Measurements from ENCODE around the gene MAPK9.

MAPK9 gene

DNA sequence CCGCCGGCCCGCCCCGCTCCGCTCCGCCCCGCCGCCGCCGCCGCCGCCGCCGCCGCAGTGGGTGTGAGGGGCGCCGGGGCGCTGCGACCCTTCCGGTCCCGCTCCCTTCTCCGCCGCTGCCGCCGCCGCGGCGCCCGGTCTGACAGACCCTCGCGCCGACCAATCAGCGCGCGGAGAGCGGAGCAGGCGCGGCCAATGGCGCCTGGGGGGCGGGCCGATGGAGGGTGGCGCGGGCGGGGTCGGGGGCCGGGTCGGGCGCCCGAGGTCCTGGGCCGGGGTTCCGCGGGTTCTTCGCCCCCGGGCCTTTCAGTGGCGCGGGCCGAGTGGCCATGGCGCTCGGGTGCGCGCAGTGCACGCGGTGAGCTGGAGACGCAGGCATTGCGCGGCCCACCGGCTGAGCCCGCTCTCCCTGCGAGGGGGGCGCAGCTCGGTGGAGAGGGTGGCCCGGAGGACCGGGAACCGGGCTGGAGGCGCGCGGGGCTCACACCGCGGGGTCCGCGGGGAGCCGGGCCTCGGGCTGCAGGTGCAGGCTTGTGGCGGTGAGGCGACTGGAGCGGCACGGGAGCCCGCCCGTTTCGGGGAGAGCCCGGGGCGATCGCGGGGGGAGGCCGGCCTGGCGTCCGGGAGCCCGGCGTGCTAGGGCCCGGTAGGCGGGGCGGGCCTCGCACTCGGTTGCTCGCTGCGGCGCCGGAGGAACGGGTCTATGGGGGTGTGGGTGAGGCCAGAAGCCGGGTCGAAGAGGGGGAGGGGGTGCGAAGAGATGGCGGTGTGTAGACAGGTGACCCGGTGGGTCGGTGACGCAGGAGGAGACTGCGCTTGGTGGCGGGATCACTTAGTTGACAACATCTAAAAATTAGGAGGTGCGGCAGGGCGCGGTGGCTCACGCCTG is at the start of gene MAPK9:
Gene MAPK9, minus strand, starts transcription at position 141 of the 889 bp plus-strand sequence. CDS start 11,522 bp downstream, outside the sequence.
- DNase-seq, result peak; percentile 59

DNA sequence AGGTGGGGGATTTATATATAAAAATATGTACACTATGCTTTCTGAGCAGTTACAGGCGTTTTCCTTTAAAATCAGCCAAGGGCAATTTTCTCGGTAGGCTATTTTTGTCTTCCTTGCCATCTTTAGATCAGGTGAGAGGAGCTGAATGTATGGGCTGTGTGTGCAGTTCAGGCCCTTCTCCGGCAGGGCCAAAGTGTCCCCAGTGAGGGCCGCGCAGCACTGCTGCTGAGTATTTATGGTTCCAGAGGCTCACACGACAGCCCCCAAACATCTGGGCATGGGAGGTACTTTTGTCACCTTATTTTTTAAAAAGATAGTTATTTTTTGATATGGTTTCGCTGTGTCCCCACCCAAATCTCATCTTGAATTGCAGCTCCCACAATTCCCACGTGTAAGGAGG is 49.7 kb upstream of the MAPK9 start:
- DNase-seq, result no peak

GRCh38 chr5:180340856-180341255 is 49.0 kb upstream of the MAPK9 start:
- DNase-seq, result no peak

DNA sequence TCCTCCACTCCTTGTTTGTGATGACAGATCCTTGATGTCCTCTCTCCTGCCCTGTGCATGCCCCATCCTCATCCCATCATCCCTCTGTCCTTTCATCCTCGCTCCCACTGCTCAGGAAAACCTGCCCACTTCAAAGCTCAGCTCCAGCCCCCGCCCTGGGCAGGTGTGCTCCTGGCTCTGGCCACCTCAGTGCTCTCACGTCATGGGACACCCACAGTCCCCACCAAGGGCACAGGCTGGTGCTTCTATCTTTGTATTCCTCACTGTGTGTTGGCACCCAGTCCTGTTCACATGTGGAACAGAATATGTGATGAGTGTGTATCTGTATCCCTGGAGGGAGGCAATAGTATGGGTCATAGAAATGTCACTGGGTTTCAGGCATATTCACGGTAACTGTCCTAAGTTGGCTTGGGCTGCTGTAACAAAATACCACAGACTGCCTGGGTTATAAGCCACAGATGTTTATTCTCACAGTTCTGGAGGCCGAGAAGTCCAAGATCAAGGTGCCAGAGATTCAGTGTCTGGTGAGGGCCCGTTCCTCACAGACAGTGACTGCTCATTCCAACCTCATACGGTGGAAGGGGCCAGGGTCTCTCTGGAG is 47.8 kb upstream of the MAPK9 start:
- no peak for DNase-seq

DNA sequence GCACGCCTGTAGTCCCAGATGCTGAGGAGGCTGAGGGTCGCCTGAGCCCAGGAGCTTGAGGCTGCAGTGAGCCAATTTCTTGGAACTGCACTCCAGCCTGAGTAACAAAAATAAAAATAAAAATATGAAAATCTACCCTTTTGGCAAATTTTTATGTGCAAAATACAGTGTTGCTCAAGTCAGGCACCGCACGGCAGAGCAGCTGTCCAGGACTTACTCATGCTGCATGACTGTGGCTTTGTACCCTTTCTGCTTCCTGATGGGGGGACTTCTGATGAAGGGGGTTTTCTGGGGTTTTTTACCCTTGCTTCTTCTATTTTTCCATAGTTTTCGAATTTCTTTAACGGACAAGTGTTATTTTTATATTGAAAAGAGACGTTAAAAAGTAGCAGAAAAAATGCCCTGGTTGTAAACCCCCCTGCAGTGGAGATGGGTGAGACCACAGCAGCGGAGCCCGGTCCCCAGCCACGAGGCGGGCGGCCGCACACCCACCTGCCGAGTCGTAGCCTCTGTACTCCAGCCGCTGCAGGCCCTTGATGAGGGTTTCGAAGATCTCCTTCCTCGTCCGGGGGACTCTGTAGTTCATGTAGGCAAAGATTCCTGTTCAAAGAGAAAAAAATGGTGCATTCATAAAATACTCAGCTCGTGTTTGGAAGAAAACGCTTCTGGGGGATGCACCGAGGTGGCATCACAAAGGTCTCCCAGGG is 46.3 kb upstream of the MAPK9 start:
- DNase-seq, result no peak

DNA sequence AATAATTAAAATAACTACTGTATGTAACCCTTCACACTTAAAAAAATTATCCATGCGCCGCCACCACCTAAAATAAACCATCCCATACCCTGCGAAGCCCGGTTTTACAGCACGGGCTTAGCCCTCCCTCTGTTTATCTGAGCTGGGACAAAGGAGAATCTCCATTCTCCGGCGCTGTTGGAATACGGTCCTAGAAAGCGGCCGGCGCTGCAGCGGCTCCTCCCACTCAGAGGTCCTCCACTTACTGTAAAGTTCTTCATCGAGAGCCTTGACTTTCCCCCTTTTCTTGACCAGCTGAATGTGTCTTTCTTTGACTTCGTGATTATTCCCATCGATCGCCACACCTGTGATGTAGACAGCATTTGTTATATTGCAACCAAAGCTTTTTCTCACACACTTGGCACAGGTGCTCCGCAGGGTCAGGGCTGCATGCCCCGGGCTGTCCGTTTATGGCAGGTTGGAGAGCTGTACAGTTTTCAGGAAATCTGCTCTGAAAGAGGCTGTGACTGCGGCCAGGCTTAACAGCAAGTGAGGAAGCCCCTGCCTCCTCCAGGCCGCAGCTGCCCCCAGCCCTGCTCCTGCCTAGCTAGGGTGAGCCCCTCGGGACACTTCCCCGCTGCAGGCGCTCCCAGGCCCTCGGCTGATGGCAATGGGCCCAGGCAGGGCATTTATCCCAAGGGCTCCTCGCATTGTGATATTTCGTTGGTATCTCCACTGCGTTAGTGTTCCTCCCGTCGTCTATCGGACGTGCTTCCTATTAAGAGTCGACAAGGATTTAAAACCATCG is 44.5 kb upstream of the MAPK9 start:
- no peak for DNase-seq

DNA sequence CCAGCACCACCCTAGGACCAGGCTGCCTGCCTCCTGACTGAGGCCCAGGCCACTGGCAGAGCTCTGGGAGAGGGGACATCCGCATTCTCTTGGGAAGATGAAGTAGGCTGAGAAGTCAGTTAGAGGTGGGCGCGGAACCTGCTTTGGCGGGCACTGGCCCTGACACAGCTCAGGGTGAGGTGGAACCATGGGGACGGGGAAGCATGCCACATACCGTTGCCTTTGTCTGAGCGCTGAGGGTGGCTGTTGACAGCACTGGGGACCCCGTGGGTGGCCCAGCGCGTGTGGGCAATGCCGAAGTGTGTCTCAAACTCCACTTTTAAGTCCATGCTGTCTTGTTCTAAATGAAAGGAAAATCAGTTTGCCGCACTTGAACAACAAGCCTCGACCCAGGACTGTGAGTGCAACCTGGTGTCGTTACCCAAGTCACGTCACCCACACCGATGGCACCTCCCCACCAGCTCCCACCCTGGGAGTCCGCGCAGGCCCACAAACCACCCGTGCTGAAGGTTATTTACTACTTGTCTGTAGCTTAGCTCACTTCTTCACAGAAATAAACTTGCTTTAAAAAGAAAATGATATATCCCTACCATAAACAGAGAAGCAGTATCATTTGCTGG is 43.8 kb upstream of the MAPK9 start:
- no peak for DNase-seq

DNA sequence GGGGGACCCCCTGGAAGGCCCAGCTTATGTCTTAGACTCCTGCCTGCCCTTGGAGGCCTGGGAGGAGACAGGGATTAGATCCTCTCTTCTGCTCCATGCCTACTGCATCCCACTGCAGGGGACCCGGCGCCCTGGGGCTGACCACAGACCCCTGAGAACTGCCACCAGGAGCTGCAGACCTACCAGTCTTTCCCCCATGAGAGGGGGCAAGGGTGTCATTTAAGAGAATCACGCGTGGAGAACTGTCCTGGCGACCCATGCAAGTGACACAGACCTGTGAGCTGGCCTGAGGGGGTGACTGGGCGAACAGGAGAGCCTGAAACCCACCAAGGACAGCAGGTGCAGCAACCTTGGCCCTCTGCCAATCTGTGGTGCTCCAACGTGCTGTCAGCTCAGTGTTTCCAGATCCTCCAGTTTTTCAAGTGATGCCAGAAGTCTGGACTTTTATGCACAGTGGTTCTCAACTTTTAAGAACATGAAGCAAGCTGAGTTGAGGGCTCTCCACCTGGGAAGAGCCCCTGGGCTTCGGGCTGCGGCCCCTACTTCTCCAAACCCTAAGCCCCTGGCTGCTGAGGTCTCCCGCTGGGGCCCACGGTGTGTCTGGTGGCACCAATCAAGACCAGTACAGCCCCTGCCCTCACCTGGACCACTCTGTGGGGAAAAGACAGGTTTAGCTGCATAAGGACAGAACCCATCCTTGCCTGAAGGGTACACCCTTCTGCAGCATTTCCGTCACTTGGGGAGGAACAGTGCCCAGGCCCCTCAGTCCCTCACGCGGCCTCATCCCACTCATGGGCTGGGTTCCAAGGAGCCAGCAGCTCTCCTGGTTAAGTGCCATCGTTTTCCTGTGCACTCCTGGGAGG is 43.1 kb upstream of the MAPK9 start:
- DNase-seq, result no peak

DNA sequence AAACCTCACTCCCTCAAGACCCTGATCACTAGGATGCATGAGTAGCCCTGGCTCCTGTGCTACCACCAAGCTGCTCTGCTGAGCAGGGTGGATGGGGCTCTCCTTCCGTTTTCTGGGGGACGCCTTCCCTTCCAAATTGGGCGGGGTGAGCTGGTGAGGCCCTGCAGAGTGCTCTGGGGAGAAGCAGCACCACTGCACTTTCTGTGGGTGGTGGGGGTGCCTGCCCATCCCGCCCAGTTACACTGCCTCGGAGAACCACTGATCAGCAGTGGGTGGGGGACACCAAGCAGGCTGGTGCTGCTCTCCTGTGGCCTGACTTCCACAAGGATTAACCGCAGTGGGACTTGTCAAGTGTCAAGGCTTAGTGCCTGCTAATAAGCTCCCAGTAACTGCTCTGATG is 42.3 kb upstream of the MAPK9 start:
- DNase-seq, result no peak

- no peak for DNase-seq
Observed at GRCh38 chr5:180333661-180334060, 41.8 kb upstream of the MAPK9 start.

DNA sequence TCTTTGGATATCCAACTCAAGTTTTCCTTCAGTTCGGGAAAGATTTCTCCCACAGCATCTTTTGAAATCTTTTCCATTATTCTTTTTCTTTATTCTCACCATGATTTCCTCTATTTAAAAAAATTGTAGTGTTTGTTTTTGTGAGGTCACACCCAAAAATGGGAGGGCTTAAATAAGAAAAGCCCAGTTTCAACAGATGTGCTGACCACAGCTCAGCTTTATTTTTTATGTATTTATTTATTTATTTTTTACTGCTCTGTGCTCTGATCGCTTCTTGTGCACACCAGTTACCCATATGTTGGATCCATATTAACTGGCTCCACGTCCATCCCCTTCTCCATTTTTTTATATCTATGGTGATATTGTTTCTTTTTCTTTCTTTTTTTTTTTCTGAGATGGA is 41.0 kb upstream of the MAPK9 start:
- DNase-seq, result no peak

- no peak for DNase-seq
Observed at GRCh38 chr5:180332051-180332517, 40.2 kb upstream of the MAPK9 start.

DNA sequence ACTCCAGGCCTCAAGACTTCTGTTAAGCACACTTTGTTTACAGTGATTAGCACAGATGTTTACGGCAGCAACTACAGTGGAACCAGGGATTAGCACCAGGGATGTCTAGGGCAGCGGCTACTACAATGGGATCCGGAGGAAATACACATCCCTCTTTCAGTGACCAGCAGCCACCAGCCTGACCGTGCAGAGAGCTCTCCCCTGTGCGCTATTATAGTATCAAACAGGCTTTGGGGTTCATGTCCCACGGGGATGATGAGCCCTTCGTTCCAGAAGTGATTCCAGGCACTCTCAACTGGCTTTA is 39.7 kb upstream of the MAPK9 start:
- DNase-seq, result no peak

GRCh38 chr5:180330810-180331646 is 39.1 kb upstream of the MAPK9 start:
- no peak for DNase-seq

DNA sequence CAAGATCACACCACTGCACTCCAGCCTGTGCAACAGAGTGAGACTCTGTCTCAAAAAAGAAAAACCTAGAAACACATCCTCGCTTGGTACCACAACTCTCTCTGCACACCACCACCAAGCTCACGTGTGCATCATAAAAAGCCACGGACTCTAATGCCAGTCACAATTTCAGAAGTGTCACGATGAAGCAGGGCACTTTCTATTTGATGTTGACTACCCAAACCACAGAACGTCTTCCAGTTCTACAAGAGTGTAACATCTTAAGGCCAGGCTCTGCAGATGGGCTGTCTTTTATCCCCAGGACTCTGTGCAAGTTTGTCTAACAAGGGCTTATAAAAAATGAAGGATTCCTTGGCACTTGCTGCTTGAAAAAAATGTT is 38.4 kb upstream of the MAPK9 start:
- no peak for DNase-seq

GRCh38 chr5:180329606-180330269 is 37.9 kb upstream of the MAPK9 start:
- no peak for DNase-seq

DNA sequence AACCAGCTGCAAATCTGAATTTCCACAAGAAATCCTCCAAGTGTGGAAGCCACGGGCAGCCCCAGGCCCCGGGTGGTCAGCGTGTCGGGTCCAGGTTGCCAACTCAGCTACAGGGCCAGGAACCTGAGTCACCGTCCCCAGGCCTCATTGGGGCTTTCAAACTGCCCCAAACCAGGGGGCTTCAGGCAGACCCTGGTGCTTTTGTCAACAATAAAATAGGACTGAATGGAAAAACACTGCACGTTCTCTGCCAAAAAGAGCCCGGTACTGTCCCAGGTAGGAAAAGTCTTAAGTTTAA is 37.2 kb upstream of the MAPK9 start:
- no peak for DNase-seq

- no peak for DNase-seq
Observed at GRCh38 chr5:180328296-180329137, 36.6 kb upstream of the MAPK9 start.

DNA sequence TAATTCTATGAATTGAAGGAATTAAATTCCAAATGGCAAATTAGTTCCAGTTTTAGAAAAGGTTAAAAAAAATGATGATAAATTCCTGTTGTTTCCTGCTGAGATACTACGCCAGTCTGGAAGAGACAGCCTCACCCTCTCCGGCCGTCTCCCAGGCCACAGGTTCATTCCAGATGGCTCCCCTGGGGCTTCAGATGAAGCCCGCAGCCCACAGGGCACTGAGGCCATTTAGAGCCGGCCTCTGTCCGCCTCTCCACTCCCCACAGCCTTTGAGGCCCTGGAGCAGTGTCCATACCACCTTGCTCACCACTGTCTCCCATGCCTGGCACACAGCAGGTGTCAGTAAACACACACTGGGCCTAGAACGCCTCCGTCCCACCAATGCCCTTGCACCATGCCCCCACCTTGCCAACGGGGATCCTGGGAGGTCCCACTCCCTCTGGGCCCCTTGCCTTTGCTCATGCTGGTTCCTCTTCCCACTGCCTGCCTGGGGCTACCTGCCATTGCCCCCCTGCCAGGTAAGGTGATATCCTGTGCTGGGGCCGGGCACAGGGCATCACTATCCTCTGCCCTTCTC is 35.2 kb upstream of the MAPK9 start:
- no peak for DNase-seq
